Glutamatergic neuron (in vitro differentiated cells): Measurements from ENCODE around the gene BBX. TPM values are rescaled to one million over a fixed set of nuclear protein-coding genes. Genes with fewer than 3 reads are reported as not detected.
"Not testable (repeated sequence)": the region's sequence is repeated elsewhere in the genome, so short reads cannot be mapped to it uniquely, and the experiment has no call there.

Source experiments
- DNase-seq: peaks from one replicate; pipeline ENCODE4 v3.0.0; 2022
- H3K27ac Mint-ChIP-seq: one replicate; pipeline ENCODE4 v1.8.0; 2020; ENCODE audit warnings: mild to moderate bottlenecking, mixed read lengths, inconsistent platforms; ENCODE audit not compliant: unreplicated experiment
- H3K27me3 Mint-ChIP-seq: one replicate; pipeline ENCODE4 v1.8.0; 2020; ENCODE audit warnings: mild to moderate bottlenecking, moderate library complexity, mixed read lengths, inconsistent platforms; ENCODE audit not compliant: unreplicated experiment
- H3K36me3 Mint-ChIP-seq: one replicate; pipeline ENCODE4 v1.8.0; 2020; ENCODE audit warnings: mild to moderate bottlenecking, mixed read lengths, inconsistent platforms; ENCODE audit not compliant: unreplicated experiment
- H3K4me1 Mint-ChIP-seq: one replicate; pipeline ENCODE4 v1.8.0; 2020; ENCODE audit warnings: mild to moderate bottlenecking, low read depth, mixed read lengths, inconsistent platforms; ENCODE audit not compliant: unreplicated experiment
- H3K4me3 Mint-ChIP-seq: one replicate; pipeline ENCODE4 v1.8.0; 2020; ENCODE audit warnings: mild to moderate bottlenecking, mixed read lengths, inconsistent platforms; ENCODE audit not compliant: unreplicated experiment
- H3K9me3 Mint-ChIP-seq: one replicate; pipeline ENCODE4 v1.8.0; 2020; ENCODE audit warnings: mild to moderate bottlenecking, moderate library complexity, mixed read lengths, inconsistent platforms; ENCODE audit not compliant: unreplicated experiment
- CTCF ChIP-seq: fragments of 200-600 bp; sonication (generic); IDR thresholded peaks from one replicate; pipeline ENCODE4 v1.5.0; 2021; ENCODE audit not compliant: partially characterized antibody, unreplicated experiment
- total RNA-seq: library from RNA; stranded (reverse); fragmentation: NEBNext Ultra II Directional; extraction: Animal tissue kit (Norgen Biotek cat#: 25700); gene quantifications from one replicate; pipeline ENCODE4 v1.2.1, GENCODE V29; 2021; ENCODE audit not compliant: unreplicated experiment

Gene BBX
- total RNA-seq, 1 donor from 2014 or later = 71.0 TPM

DNA sequence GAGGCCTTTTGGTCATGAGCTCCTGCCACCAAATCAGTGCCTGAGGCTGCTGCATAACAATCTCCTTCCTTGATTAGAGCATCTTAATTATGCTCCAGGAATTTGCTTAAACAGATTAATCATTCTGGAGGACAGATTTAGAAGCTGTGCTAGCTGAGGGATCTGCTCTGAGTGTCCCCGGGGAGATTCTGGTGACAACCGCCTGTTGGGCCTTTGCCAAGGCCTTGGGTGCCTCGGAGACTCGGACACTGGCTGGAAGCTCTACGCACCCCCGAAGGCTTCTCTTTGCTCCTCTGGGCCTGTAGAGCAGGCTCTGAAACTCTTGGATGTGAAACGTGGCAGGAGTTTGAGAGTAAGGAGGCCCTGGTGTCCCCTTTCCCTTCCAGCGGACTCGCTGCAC is 304.0 kb downstream of the BBX start:
- DNase-seq = no peak
- no peak for TF ChIP-seq CTCF
- Mint-ChIP-seq H3K27me3 (peaks cover 7% of the 10 kb centered on the region), H3K4me3 (no peak overlapping the region), H3K36me3 (no peaks in the 10 kb centered on the region), H3K4me1 (peaks cover 23% of the 10 kb centered on the region), H3K27ac (peak overlapping the region; percentile 64), H3K9me3 (peaks cover 2% of the 10 kb centered on the region)

DNA sequence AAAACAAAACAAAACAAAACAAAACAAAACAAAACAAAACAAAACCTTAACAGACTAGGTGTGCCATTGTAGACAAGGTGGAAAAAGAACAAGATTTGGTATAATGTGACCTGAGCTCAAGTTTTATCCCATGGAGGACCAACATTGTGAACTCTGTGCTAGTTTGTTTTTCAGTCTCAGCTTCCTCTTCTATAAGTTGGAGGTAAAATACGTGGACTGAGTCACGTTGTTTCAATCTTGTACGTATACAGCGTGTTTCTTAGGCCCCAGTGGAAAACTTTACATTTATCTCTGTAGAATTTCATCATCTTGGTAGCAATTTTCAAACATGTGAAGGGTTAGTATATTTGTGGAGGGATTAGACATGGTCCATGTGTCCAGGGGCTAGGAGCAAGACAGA is 306.4 kb downstream of the BBX start:
- Mint-ChIP-seq H3K27ac (no peak overlapping the region), H3K36me3 (no peaks in the 10 kb centered on the region), H3K4me3 (no peak overlapping the region), H3K9me3 (peaks cover 2% of the 10 kb centered on the region), H3K4me1 (peaks cover 17% of the 10 kb centered on the region), H3K27me3 (peaks cover 6% of the 10 kb centered on the region)
- DNase-seq = no peak
- no peak for TF ChIP-seq CTCF

DNA sequence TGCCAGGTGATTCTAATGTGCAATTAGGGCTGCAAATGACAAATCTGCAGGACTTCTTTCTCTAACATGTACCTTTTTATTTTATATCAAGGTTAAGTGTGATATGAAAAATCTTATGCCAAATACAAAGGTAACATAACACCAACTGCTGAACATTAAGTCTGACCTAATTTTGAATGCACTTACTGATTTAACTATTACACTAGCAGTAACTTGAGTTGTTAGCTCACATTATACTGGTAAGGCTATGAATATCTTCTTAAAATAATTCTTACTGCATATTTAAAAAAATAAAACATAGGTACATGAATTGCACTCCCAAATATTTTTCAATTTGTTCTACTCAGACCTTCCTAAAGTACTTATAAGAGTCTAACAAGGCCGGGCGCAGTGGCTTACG is 308.8 kb downstream of the BBX start:
- H3K27ac Mint-ChIP-seq = no peak overlapping the region
- DNase-seq = no peak
- H3K9me3 Mint-ChIP-seq = peaks cover under 1% of the 10 kb centered on the region
- peaks cover under 1% of the 10 kb centered on the region for H3K27me3 Mint-ChIP-seq
- H3K36me3 Mint-ChIP-seq = no peaks in the 10 kb centered on the region
- peaks cover 5% of the 10 kb centered on the region for H3K4me1 Mint-ChIP-seq
- no peak for TF ChIP-seq CTCF
- no peak overlapping the region for H3K4me3 Mint-ChIP-seq

DNA sequence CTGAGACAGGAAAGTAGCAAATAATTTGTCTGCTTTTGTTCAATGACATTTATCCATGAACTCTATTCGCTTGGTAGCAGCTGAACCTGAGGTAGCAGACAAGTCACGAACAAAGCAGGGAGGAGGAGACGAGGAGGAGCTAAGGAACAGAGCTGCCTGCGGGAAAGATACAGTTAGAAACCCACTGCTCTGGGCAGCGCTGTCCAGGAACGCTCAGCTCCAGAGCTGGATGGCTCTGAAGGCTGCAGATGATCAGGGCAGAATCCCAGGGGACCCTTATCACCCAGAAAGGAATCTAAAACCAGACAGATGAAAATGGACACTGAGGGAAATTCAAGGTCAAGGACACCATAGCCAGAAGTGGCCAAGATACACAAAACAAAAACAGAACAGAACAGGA is 310.3 kb downstream of the BBX start:
- H3K36me3 Mint-ChIP-seq = no peaks in the 10 kb centered on the region
- no peak overlapping the region for H3K4me3 Mint-ChIP-seq
- peaks cover 4% of the 10 kb centered on the region for H3K4me1 Mint-ChIP-seq
- no peak for DNase-seq
- no peaks in the 10 kb centered on the region for H3K9me3 Mint-ChIP-seq
- no peaks in the 10 kb centered on the region for H3K27me3 Mint-ChIP-seq
- no peak overlapping the region for H3K27ac Mint-ChIP-seq
- no peak for TF ChIP-seq CTCF

DNA sequence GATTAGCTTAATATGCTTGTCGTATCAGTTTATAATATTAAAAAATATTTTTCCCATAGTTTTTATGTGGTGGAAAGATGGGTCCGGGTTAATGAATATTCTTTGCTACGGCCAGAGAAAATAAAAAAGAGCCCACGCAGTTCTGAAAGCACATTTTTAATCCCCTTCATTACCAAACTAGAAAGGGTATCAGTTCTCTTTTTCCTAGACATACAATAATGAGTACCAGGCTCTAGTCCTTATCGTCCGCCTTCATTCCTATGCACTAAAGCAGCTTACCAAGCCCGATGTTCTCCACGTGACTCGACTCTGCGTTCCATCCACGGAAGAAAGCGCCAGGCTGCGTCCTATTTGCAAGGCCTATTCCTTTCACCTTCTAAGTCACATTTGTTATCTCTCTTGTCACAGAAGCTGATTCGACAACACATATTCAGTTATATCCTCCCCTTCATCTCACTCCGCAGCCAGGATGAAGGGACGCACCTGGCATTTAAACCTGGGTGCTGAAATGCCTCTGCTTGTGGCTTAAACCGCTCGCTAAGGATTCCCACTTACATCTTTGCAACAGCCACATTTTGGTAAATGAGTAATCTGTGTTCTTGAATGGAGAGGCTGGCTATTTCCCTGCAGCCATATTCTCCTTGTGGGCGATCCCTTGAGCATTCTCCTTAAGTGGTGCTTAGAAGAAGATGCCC is 311.1 kb downstream of the BBX start:
- H3K4me3 Mint-ChIP-seq = no peak overlapping the region
- no peak for DNase-seq
- H3K27ac Mint-ChIP-seq = no peak overlapping the region
- peaks cover 4% of the 10 kb centered on the region for H3K4me1 Mint-ChIP-seq
- no peaks in the 10 kb centered on the region for H3K36me3 Mint-ChIP-seq
- TF ChIP-seq CTCF = no peak
- no peaks in the 10 kb centered on the region for H3K9me3 Mint-ChIP-seq
- no peaks in the 10 kb centered on the region for H3K27me3 Mint-ChIP-seq

- H3K9me3 Mint-ChIP-seq, H3K27me3 Mint-ChIP-seq, H3K27ac Mint-ChIP-seq, DNase-seq, H3K4me3 Mint-ChIP-seq, H3K4me1 Mint-ChIP-seq, H3K36me3 Mint-ChIP-seq: not testable (repeated sequence)
Observed at GRCh38 chr3:107835001-107835400, 312.2 kb downstream of the BBX start.
